NCI-H82 (cell line): ENCODE data around the gene PRDM13.
"Not testable (repeated sequence)": the region's sequence is repeated elsewhere in the genome, so short reads cannot be mapped to it uniquely, and the experiment has no call there.

Experiments used
- DNase-seq: peaks from one replicate; lab custom pipeline; 2025; lab: John Stamatoyannopoulos, UW

PRDM13 gene

GRCh38 chr6:99603421-99604165 is 3.0 kb upstream of the PRDM13 start:
- peak; percentile 87 for DNase-seq

DNA sequence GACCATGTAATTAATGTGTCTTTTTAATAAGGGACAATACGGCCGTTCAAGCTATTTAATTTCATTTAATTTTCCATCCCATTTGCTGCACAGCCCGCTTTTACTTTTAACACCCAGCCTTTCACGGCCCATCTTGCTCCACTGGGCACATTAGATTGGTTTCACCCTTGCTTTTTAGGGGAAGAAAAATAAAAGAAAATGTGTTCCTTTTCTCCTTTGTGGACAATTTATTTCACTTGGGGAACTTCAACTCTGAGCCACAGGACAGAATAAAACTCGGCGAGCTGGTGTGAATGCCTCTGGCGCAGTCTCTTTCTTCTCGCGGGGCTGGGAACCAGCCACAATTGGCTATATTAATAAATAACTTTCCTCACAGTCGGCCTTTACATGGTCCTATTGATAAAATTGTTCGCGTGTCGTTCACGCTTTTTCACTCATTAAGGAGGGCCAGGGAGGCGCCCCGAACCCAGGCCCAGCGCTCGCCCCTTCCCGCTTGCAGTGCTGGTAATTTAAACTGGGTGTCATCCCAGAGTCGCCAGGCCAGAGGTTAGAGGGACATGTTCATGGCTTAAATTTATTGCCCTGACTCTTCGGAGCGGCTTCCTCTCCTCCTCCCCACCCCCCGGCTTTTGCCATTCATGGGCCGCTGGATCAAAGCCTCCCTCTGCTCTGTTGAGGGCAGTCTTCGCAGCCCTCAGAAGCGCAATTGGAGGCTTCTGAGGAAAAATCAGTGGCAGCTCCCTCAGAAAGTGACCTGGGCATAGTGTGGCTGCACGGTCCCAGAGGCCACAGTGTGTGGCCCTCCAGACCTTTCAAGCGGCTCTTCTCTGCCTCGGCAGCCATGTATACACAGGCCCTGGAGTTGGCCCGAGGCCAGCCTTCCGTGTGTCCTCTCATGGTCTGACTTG is 2.2 kb upstream of the PRDM13 start:
- DNase-seq: no peak

GRCh38 chr6:99605074-99605734 is 1.4 kb upstream of the PRDM13 start:
- no peak for DNase-seq

DNA sequence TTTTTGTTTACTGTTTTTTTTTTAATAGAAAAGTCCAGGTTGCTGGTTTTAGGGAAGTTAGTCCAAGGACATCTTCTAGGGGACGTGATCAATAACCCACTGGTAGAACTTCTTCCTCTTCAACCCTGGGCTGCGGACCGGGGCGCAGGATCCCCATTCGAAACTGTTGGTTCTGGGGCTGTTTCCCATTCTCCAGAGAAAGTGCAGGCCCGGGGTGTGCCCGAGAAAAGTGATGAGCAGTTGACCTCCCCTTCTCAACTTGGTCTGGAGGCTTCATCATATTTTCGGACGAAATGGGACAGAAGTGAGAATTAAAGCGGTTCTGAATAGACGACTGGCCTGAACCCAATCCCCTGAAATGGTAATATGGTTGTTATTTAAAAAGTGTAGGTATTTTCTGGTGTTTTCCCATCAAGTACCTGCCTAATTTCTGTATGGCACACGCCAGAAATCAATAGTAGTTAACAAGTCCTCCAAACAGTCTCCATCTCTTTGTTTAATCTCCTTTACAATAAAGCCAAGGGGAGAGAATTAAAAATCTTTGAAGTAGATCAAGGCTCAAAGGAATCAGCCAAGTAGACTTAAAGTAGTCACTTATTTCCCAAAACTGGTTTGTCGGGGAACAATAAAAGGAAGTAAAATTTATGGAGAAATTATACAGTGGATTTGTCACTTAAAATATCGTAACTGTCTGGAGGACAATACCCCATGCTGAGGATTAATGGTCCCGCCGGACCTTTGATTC is 550 bp upstream of the PRDM13 start:
- no peak for DNase-seq

- no peak for DNase-seq
These were observed 893 bp downstream of the PRDM13 start for GRCh38 chr6:99607416-99608036.

- no peak for DNase-seq
These were observed 1.6 kb downstream of the PRDM13 start for GRCh38 chr6:99608059-99608885.

DNA sequence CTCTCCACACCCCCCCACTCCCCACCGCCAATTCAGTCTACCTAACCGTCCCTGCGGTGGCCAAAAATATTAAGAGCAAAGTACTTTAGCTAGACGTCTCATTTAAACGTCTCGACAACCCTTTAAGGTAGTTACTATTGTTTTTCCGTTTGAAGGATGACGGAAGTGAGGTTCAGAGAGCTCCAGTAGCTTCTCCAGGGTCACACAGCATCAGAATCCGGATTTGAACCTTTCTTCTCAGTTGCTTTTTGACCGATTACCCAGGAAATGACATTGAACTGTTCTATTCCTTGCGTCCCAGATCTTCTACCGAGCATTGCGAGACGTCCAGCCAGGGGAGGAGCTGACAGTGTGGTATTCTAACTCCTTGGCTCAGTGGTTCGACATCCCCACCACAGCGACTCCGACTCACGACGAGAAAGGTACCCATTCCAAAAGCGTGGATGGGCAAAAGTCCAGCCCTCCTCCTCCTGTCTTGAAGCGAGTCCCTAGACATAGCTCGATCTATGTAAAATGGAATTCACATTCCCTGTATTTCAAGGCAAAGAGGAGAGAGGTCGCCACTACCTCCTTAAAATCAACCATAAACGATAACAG is 2.4 kb downstream of the PRDM13 start:
- no peak for DNase-seq

DNA sequence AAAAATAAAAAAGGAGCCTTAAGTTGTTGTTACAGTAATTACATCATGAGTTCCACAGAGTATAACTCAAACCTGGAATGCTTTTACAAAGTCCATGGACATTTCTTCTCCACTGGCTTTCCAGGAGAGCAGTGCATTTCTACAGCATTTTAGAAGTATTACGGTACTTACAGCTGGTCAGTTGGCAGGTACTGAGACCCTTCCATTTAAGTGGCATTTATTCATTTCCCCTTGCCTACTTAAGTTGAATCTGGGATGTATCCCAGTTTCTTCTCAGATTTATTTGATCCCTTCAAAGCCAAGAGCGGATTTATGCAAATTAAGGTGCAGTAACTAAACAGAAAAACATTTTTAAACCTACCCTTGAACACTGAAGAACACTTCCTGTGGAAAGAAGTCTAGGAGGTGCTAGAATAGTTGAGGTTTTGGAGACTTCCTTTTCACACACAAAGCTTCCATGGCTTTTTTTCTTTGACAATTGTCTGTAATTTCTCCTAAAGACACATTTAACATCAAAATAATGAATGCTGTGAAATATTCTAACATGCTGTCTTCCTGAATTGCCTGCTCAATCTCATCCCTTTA is 3.4 kb downstream of the PRDM13 start:
- DNase-seq: no peak

DNA sequence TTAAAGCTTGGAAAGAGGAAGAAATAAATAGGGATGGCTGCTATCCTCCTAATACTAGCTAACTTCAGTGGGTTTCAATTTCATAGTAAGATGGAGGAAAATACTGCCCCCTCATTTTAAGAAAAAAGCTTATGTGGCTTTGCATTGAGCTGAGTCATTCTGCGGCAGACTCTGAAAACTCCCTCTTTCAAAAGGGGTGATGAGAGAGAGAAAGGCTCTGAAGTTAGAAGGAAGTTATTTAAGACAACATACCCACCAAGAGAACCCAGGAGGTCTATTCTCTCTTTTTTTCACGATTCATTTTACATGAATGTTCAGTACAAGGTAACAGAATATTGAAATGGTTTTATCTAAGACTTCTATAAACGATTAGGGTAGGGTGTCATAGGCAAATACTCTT is 4.5 kb downstream of the PRDM13 start:
- no peak for DNase-seq

GRCh38 chr6:99612551-99613408 is 6.1 kb downstream of the PRDM13 start:
- peak; percentile 85 for DNase-seq

- DNase-seq: peak; percentile 61
These were observed 6.7 kb downstream of the PRDM13 start for GRCh38 chr6:99613409-99613704.

GRCh38 chr6:99613705-99614429 is 7.2 kb downstream of the PRDM13 start:
- peak; percentile 61 for DNase-seq

GRCh38 chr6:99614430-99615186 is 8.0 kb downstream of the PRDM13 start:
- DNase-seq: peak; percentile 74

GRCh38 chr6:99617131-99617530 is 10.5 kb downstream of the PRDM13 start:
- no peak for DNase-seq

- no peak for DNase-seq
These were observed 12.2 kb downstream of the PRDM13 start for GRCh38 chr6:99618649-99619408.

DNA sequence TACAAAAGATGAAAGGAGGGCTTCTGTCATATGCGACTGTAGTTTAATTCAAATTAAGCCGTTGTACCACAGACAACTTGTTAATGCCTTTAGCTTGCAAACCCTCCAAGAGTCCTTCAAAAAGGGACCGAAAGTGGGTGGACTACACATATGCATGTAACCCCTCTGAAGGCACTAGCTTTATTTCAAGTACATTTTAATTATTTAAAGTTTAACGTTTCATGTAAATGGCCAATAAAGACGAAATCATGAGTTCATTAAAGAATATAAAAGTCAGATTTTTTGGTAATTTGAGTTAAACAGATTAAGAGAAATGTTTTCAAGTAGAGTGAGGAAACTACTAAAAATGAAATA is 12.8 kb downstream of the PRDM13 start:
- no peak for DNase-seq

DNA sequence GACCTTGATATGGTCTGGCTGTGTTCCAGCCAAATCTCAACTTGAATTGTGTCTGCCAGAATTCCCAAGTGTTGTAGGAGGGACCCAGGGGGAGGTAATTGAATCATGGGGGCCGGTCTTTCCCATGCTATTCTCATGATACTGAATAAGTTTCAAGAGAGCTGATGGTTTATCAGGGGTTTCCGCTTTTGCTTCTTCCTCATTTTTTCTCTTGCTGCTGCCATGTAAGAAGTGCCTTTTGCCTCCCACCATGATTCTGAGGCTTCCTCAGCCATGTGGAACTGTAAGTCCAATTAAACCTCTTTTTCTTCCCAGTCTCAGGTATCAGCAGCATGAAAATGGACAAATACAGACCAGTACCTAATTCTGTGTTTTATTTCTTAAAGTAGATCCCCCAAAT is 15.4 kb downstream of the PRDM13 start:
- DNase-seq: not testable (repeated sequence)
